K562 (cell line): Measurements from ENCODE around the gene RAD23B.

Experiments
- POLR3A ChIP-seq: IDR thresholded peaks from 2 replicates; pipeline ENCODE4 v1.6.1; 2011; ENCODE audit warnings: borderline replicate concordance, mild to moderate bottlenecking, moderate library complexity; ENCODE audit not compliant: insufficient read length, insufficient read depth; ENCODE audit errors: extremely low read depth
- STAG1 ChIP-seq: sonication (generic); formaldehyde crosslinking; IDR thresholded peaks from 2 replicates; pipeline ENCODE4 v1.5.0; 2020; ENCODE audit warnings: missing genetic modification reagents, borderline replicate concordance
- TF ChIP-seq, protein P1 (sequence below): sonication (generic); formaldehyde crosslinking; IDR thresholded peaks from 2 replicates; pipeline ENCODE4 v1.9.0; 2022; ENCODE audit warnings: mild to moderate bottlenecking, missing genetic modification reagents

DNA sequence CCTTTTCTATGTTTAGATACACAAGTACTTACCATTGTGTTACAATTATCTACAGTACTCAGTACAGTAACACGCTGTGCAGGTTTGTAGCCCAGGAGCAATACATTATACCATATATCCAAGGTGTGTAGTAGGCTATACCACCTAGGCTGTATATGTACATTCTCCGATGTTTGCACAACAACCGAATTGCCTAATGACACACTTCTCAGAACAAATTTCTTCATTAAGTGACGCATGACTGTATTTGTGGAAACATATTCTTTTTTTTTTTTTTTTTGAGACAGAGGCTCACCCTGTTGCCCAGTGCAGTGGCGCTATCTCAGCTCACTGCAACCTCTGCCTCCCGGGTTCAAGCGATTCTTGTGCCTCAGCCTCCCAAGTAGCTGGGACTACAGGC is 4.0 kb upstream of the RAD23B start:
- TF ChIP-seq, protein P1, sequence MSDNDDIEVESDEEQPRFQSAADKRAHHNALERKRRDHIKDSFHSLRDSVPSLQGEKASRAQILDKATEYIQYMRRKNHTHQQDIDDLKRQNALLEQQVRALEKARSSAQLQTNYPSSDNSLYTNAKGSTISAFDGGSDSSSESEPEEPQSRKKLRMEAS (CRISPR knock-in tag): no peak
- no peak for TF ChIP-seq STAG1 (CRISPR knock-in tag)
- no peak for TF ChIP-seq POLR3A
